CD14-positive monocyte (primary cell): Measurements from ENCODE around the gene ZSCAN20. TPM values are rescaled to one million over a fixed set of nuclear protein-coding genes. Genes with fewer than 3 reads are reported as not detected.

ENCODE experiments used
- DNase-seq, 3 donors: peaks; one replicate each; pipeline ENCODE4 v3.0.0-alpha.2; 2011 to 2022
- H2AFZ ChIP-seq: 2 replicates; pipeline ENCODE4 v1.6.0; 2012; ENCODE audit warnings: mild to moderate bottlenecking, low read depth, low read length, inconsistent platforms; ENCODE audit not compliant: insufficient read depth, poor library complexity, severe bottlenecking
- H3K27ac ChIP-seq, 2 donors: 1 replicate in 1 of 2; 2 replicates in 1 of 2; pipeline ENCODE4 v1.5.1; 2012 to 2013; ENCODE audit warnings: low read length in 2 of 2, control low read depth in 1 of 2, inconsistent platforms in 1 of 2, low read depth in 1 of 2, mild to moderate bottlenecking in 1 of 2
- H3K27me3 ChIP-seq, 2 donors: one replicate each; pipeline versions ENCODE4 v1.6.0 to v1.6.1; 2011 to 2013; ENCODE audit warnings: low read length in 2 of 2; ENCODE audit not compliant: control insufficient read depth in 2 of 2, insufficient read depth in 2 of 2
- H3K36me3 ChIP-seq, 2 donors: replicated peaks in 1 of 2; 1 replicate in 1 of 2; 2 replicates in 1 of 2; pipeline versions ENCODE4 v1.5.1 to v1.6.1; 2012 to 2013; ENCODE audit warnings: low read length in 2 of 2, control low read depth in 1 of 2, inconsistent platforms in 1 of 2, mild to moderate bottlenecking in 1 of 2; ENCODE audit not compliant: insufficient read depth in 2 of 2, control insufficient read depth in 1 of 2
- H3K4me1 ChIP-seq, 2 donors: 1 replicate in 1 of 2; 2 replicates in 1 of 2; pipeline versions ENCODE4 v1.5.1 to v1.6.1; 2012 to 2013; ENCODE audit warnings: low read length in 2 of 2, control low read depth in 1 of 2, inconsistent platforms in 1 of 2, mild to moderate bottlenecking in 1 of 2, moderate library complexity in 1 of 2; ENCODE audit not compliant: insufficient read depth in 2 of 2, control insufficient read depth in 1 of 2
- H3K4me2 ChIP-seq: replicated peaks from 2 replicates; pipeline ENCODE3; 2012; ENCODE audit warnings: low read length, moderate library complexity, mild to moderate bottlenecking; ENCODE audit not compliant: poor library complexity, severe bottlenecking; ENCODE audit errors: extremely low read depth
- H3K4me3 ChIP-seq, 3 experiments: fragments of 200-600 bp in 1 of 3; sonication (generic) in 1 of 3; replicated peaks in 1 of 3; 1 replicate in 2 of 3; 2 replicates in 1 of 3; pipeline ENCODE4 v1.5.1; 2011 to 2013; ENCODE audit warnings: low read length in 3 of 3, mild to moderate bottlenecking in 3 of 3, control low read depth in 2 of 3, low read depth in 2 of 3, inconsistent platforms in 1 of 3, moderate library complexity in 1 of 3
- H3K79me2 ChIP-seq: 2 replicates; pipeline ENCODE4 v1.6.0; 2012; ENCODE audit warnings: mild to moderate bottlenecking, control low read depth, inconsistent platforms, low read length, moderate library complexity; ENCODE audit not compliant: insufficient read depth
- H3K9ac ChIP-seq: 2 replicates; pipeline ENCODE4 v1.6.0; 2017; ENCODE audit warnings: low read length, mild to moderate bottlenecking; ENCODE audit not compliant: insufficient read depth, poor library complexity, severe bottlenecking
- H3K9me3 ChIP-seq, 2 donors: replicated peaks in 1 of 2; 1 replicate in 1 of 2; 2 replicates in 1 of 2; pipeline versions ENCODE4 v1.5.1 to v1.6.1; 2012 to 2013; ENCODE audit warnings: low read length in 2 of 2, control low read depth in 1 of 2; ENCODE audit not compliant: control insufficient read depth in 1 of 2, insufficient read depth in 1 of 2
- H4K20me1 ChIP-seq: 2 replicates; pipeline ENCODE4 v1.6.0; 2012; ENCODE audit warnings: mild to moderate bottlenecking, low read length, control low read depth, moderate library complexity; ENCODE audit not compliant: insufficient read depth
- H3K27ac Mint-ChIP-seq, 7 donors: one replicate each; pipeline ENCODE4 v1.8.0; 2020; ENCODE audit warnings: mild to moderate bottlenecking in 7 of 7, mixed read lengths in 7 of 7, moderate library complexity in 6 of 7, inconsistent platforms in 2 of 7
- H3K27me3 Mint-ChIP-seq, 3 donors: one replicate each; pipeline ENCODE4 v1.8.0; 2021 to 2022; ENCODE audit warnings: low read depth in 3 of 3, mild to moderate bottlenecking in 3 of 3, mixed read lengths in 3 of 3, moderate library complexity in 3 of 3, inconsistent platforms in 1 of 3
- H3K36me3 Mint-ChIP-seq, 2 donors: one replicate each; pipeline ENCODE4 v1.8.0; 2020; ENCODE audit warnings: mixed read lengths in 2 of 2, inconsistent platforms in 1 of 2, mild to moderate bottlenecking in 1 of 2
- H3K4me1 Mint-ChIP-seq: one replicate; pipeline ENCODE4 v1.8.0; 2020; ENCODE audit warnings: mild to moderate bottlenecking, mixed read lengths
- H3K4me3 Mint-ChIP-seq, 2 donors: one replicate each; pipeline ENCODE4 v1.8.0; 2020; ENCODE audit warnings: mild to moderate bottlenecking in 2 of 2, mixed read lengths in 2 of 2, moderate library complexity in 1 of 2
- H3K9me3 Mint-ChIP-seq, 7 donors: one replicate each; pipeline ENCODE4 v1.8.0; 2020 to 2022; ENCODE audit warnings: mixed read lengths in 7 of 7, mild to moderate bottlenecking in 6 of 7, moderate library complexity in 6 of 7, inconsistent platforms in 2 of 7
- CTCF ChIP-seq: fragments of 200-600 bp; IDR thresholded peaks from one replicate; pipeline ENCODE4 v1.8.0; 2022; ENCODE audit warnings: antibody characterized with exemption, mild to moderate bottlenecking
- WGBS: methylation state at CpG from one replicate; pipeline ENCODE4 v1.1.5; 2013; ENCODE audit warnings: missing lambda C conversion rate; ENCODE audit not compliant: insufficient coverage; 5-methylcytosine and 5-hydroxymethylcytosine counted together
- intact Hi-C, 2 donors: fragments of 100-400 bp; cut with micrococcal nuclease; formaldehyde crosslinking; loops; one replicate each; pipeline versions ENCODE4 v1.15.0 to v1.15.1; 2023
- polyA plus RNA-seq, 3 donors: library from polyadenylated mRNA; depleted of rRNA in 1 of 3; unstranded in 2 of 3; stranded (reverse) in 1 of 3; fragments of 300-500 nt in 2 of 3; fragments of >200 nt in 1 of 3; fragmentation: Illumina TruSeq in 2 of 3; gene quantifications; 1 replicate in 2 of 3; 2 replicates in 1 of 3; pipeline ENCODE4 v1.2.3, GENCODE V29; 2012 to 2021

Gene ZSCAN20
- polyA plus RNA-seq, 3 donors, result 0.29 to 0.51 (median 0.29) TPM

GRCh38 chr1:33527934-33528333 is 55.5 kb downstream of the ZSCAN20 start:
- Histone ChIP-seq H3K9ac (no peak overlapping the region), H3K4me2 (no peak overlapping the region), H3K27ac (no peak overlapping the region), H3K27me3 (peaks cover 0 to 2% of the 10 kb centered on the region in 2 donors), H4K20me1 (no peaks in the 10 kb centered on the region), H3K4me1 (no peaks in the 10 kb centered on the region), H3K79me2 (no peaks in the 10 kb centered on the region), H3K4me3 (no peak overlapping the region), H3K36me3 (no peaks in the 10 kb centered on the region), H2AFZ (no peak overlapping the region), H3K9me3 (peaks cover 0 to 5% of the 10 kb centered on the region in 2 donors)
- Mint-ChIP-seq H3K4me3 (no peak overlapping the region), H3K27ac (no peak overlapping the region), H3K9me3 (peaks cover 0 to 10% (median 3%) of the 10 kb centered on the region in 7 donors), H3K4me1 (no peaks in the 10 kb centered on the region), H3K27me3 (peaks cover 6 to 20% (median 9%) of the 10 kb centered on the region in 3 donors), H3K36me3 (no peaks in the 10 kb centered on the region)
- intact Hi-C loops, result no loop called here
- no peak for DNase-seq
- TF ChIP-seq CTCF, result no peak
- WGBS, result 100% methylated on average over 1 of the region's 4 CpGs

- Mint-ChIP-seq H3K27ac (no peak overlapping the region), H3K36me3 (no peaks in the 10 kb centered on the region), H3K9me3 (peaks cover 0 to 8% (median under 1%) of the 10 kb centered on the region in 7 donors), H3K27me3 (peaks cover 4 to 20% (median 11%) of the 10 kb centered on the region in 3 donors), H3K4me3 (no peak overlapping the region), H3K4me1 (no peaks in the 10 kb centered on the region)
- no peak for DNase-seq
- Histone ChIP-seq H4K20me1 (no peaks in the 10 kb centered on the region), H3K9me3 (peaks cover 0 to under 1% of the 10 kb centered on the region in 2 donors), H3K4me3 (no peak overlapping the region), H3K27me3 (peaks cover 0 to 2% of the 10 kb centered on the region in 2 donors), H2AFZ (no peak overlapping the region), H3K4me1 (no peaks in the 10 kb centered on the region), H3K79me2 (no peaks in the 10 kb centered on the region), H3K27ac (no peak overlapping the region), H3K9ac (no peak overlapping the region), H3K4me2 (no peak overlapping the region), H3K36me3 (no peaks in the 10 kb centered on the region)
- no peak for TF ChIP-seq CTCF
- intact Hi-C loops, result no loop called here
- WGBS, result no CpG with 5 or more reads among the region's 1 CpG
These were observed 57.5 kb downstream of the ZSCAN20 start for GRCh38 chr1:33529957-33530356.
